SK-N-SH (cell line): ENCODE results near the gene LRRC59. TPM values are rescaled to one million over a fixed set of nuclear protein-coding genes. Genes with fewer than 3 reads are reported as not detected.
A peak's percentile ranks its signal among the peaks of the same experiment; 100 is the strongest.

ENCODE experiments used
- CTCF ChIA-PET: fragments of 300-600, 350-600 bp; formaldehyde crosslinking; extraction: SDS; loops from one replicate; lab custom pipeline; 2021; lab: Yijun Ruan, JAX
- POLR2A ChIA-PET: fragments of 350-600 bp; sonication (Branson Sonifier 250); formaldehyde crosslinking; extraction: SDS; loops from one replicate; lab custom pipeline; 2020; ENCODE audit warnings: antibody characterized with exemption, inconsistent platforms; lab: Yijun Ruan, JAX
- DNase-seq: peaks from one replicate; pipeline ENCODE4 v3.0.0; 2012
- H2AFZ ChIP-seq: fragments of 200-600 bp; sonication (generic); 2 replicates; pipeline ENCODE4 v1.8.1; 2016; ENCODE audit warnings: antibody characterized with exemption, mild to moderate bottlenecking, low read depth
- H3F3A ChIP-seq: fragments of 200-600 bp; sonication (generic); replicated peaks from 2 replicates; pipeline ENCODE3; 2016; ENCODE audit warnings: antibody characterized with exemption, mild to moderate bottlenecking; ENCODE audit not compliant: insufficient read depth
- H3K27ac ChIP-seq, 2 experiments: fragments of 200-500 bp in 1 of 2; fragments of 200-600 bp in 1 of 2; sonication (Bioruptor generic) in 1 of 2; sonication (generic), shearing (Covaris generic) in 1 of 2; 2 replicates each; pipeline versions ENCODE4 v1.5.1 to v1.6.1; 2014 to 2016; ENCODE audit warnings: low read depth in 2 of 2, inconsistent platforms in 1 of 2, low read length in 1 of 2, mild to moderate bottlenecking in 1 of 2, mixed read lengths in 1 of 2
- H3K27me3 ChIP-seq: fragments of 200-600 bp; sonication (generic), shearing (Covaris generic); 2 replicates; pipeline ENCODE4 v1.6.1; 2016; ENCODE audit warnings: mixed run types; ENCODE audit not compliant: insufficient read depth
- H3K36me3 ChIP-seq, 2 experiments: fragments of 200-500 bp in 1 of 2; fragments of 200-600 bp in 1 of 2; sonication (Bioruptor generic) in 1 of 2; sonication (generic) in 1 of 2; replicated peaks in 1 of 2; 2 replicates each; pipeline versions ENCODE3 to v1.5.1; 2014 to 2016; ENCODE audit warnings: low read length in 1 of 2, mild to moderate bottlenecking in 1 of 2; ENCODE audit not compliant: insufficient read depth in 2 of 2, control insufficient read depth in 1 of 2
- H3K4me1 ChIP-seq, 2 experiments: fragments of 200-500 bp in 1 of 2; fragments of 200-600 bp in 1 of 2; sonication (Bioruptor generic) in 1 of 2; sonication (generic), shearing (Covaris generic) in 1 of 2; 2 replicates each; pipeline versions ENCODE4 v1.5.1 to v1.6.1; 2014 to 2016; ENCODE audit warnings: low read depth in 1 of 2, low read length in 1 of 2, mixed run types in 1 of 2; ENCODE audit not compliant: insufficient read depth in 2 of 2, control insufficient read depth in 1 of 2
- H3K4me2 ChIP-seq: fragments of 200-600 bp; sonication (generic), shearing (Covaris generic); 2 replicates; pipeline ENCODE4 v1.6.1; 2017; ENCODE audit warnings: mixed run types
- H3K4me3 ChIP-seq, 2 experiments: fragments of 200-500 bp in 1 of 2; fragments of 200-600 bp in 1 of 2; sonication (Bioruptor generic) in 1 of 2; sonication (generic), shearing (Covaris generic) in 1 of 2; 2 replicates each; pipeline versions ENCODE4 v1.5.1 to v1.8.1; 2014 to 2016; ENCODE audit warnings: low read depth in 2 of 2, inconsistent platforms in 1 of 2, low read length in 1 of 2, mild to moderate bottlenecking in 1 of 2, mixed read lengths in 1 of 2, moderate library complexity in 1 of 2
- H3K79me2 ChIP-seq: fragments of 200-600 bp; sonication (generic); 2 replicates; pipeline ENCODE4 v1.8.1; 2017; ENCODE audit warnings: mild to moderate bottlenecking; ENCODE audit not compliant: insufficient read depth
- H3K9ac ChIP-seq: fragments of 200-600 bp; sonication (generic); 2 replicates; pipeline ENCODE4 v1.6.1; 2017; ENCODE audit warnings: mixed run types
- H3K9me2 ChIP-seq: fragments of 200-600 bp; sonication (generic); 2 replicates; pipeline ENCODE4 v1.6.1; 2017; ENCODE audit warnings: mixed run types
- H3K9me3 ChIP-seq: fragments of 200-600 bp; sonication (generic); 2 replicates; pipeline ENCODE4 v1.6.1; 2017; ENCODE audit warnings: mixed run types, mild to moderate bottlenecking, moderate library complexity
- H4K20me1 ChIP-seq: fragments of 200-600 bp; sonication (generic); 2 replicates; pipeline ENCODE4 v1.6.1; 2017; ENCODE audit warnings: mild to moderate bottlenecking, mixed run types; ENCODE audit not compliant: insufficient read depth
- CTCF ChIP-seq: fragments of 200-600 bp; sonication (generic); IDR thresholded peaks from 2 replicates; pipeline ENCODE4 v1.6.1; 2017; ENCODE audit warnings: antibody characterized with exemption, mild to moderate bottlenecking, moderate library complexity
- MEF2A ChIP-seq: IDR thresholded peaks from 2 replicates; pipeline ENCODE4 v1.4.0; 2012; ENCODE audit warnings: low read depth, borderline replicate concordance
- MXI1 ChIP-seq: IDR thresholded peaks from 2 replicates; pipeline ENCODE4 v1.6.1; 2012; ENCODE audit warnings: mild to moderate bottlenecking, low read depth, low read length, improper control_type of control experiment
- NFIC ChIP-seq: IDR thresholded peaks from 2 replicates; pipeline ENCODE4 v1.4.0; 2012; ENCODE audit warnings: borderline replicate concordance
- POLR2AphosphoS5 ChIP-seq: IDR thresholded peaks from 2 replicates; pipeline ENCODE4 v1.6.1; 2012; ENCODE audit warnings: low read depth, low read length
- TCF12 ChIP-seq: IDR thresholded peaks from 2 replicates; pipeline ENCODE4 v1.4.0; 2012
- WGBS: methylation state at CpG from one replicate; pipeline ENCODE4 v1.1.6; 2017; ENCODE audit warnings: low lambda C conversion rate; 5-methylcytosine and 5-hydroxymethylcytosine counted together
- polyA plus RNA-seq, 3 experiments: library from polyadenylated mRNA; depleted of rRNA; stranded (reverse); fragments of >200 nt; gene quantifications; 2 replicates each; pipeline ENCODE4 v1.2.3, GENCODE V29; 2012
- TF ChIP-seq, protein P1 (sequence below): IDR thresholded peaks from 2 replicates; pipeline ENCODE4 v1.6.1; 2012; ENCODE audit warnings: mild to moderate bottlenecking, low read depth, low read length, moderate library complexity
- TF ChIP-seq, protein P2 (sequence below): IDR thresholded peaks from 2 replicates; pipeline ENCODE4 v1.4.0; 2012; ENCODE audit warnings: low read depth

LRRC59 gene
- polyA plus RNA-seq, 1 of the 3 experiments (the other 2 are of a cell fraction), result 137 TPM

- TF ChIP-seq, protein P1, sequence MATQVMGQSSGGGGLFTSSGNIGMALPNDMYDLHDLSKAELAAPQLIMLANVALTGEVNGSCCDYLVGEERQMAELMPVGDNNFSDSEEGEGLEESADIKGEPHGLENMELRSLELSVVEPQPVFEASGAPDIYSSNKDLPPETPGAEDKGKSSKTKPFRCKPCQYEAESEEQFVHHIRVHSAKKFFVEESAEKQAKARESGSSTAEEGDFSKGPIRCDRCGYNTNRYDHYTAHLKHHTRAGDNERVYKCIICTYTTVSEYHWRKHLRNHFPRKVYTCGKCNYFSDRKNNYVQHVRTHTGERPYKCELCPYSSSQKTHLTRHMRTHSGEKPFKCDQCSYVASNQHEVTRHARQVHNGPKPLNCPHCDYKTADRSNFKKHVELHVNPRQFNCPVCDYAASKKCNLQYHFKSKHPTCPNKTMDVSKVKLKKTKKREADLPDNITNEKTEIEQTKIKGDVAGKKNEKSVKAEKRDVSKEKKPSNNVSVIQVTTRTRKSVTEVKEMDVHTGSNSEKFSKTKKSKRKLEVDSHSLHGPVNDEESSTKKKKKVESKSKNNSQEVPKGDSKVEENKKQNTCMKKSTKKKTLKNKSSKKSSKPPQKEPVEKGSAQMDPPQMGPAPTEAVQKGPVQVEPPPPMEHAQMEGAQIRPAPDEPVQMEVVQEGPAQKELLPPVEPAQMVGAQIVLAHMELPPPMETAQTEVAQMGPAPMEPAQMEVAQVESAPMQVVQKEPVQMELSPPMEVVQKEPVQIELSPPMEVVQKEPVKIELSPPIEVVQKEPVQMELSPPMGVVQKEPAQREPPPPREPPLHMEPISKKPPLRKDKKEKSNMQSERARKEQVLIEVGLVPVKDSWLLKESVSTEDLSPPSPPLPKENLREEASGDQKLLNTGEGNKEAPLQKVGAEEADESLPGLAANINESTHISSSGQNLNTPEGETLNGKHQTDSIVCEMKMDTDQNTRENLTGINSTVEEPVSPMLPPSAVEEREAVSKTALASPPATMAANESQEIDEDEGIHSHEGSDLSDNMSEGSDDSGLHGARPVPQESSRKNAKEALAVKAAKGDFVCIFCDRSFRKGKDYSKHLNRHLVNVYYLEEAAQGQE, result no peak
- TF ChIP-seq POLR2AphosphoS5, result no peak
- TF ChIP-seq TCF12, result no peak
- no peak for TF ChIP-seq CTCF
- no peak for TF ChIP-seq MXI1
Observed at GRCh38 chr17:50397919-50398285, 579 bp upstream of the LRRC59 start (continued).

- POLR2A ChIA-PET, result interaction anchor here (1.2 to 2.6 kb wide), 8 partner anchors 7 to 83 kb away, joined by 3 to 12 read pairs (median 6); partner anchors contain the start of gene ACSF2
- Histone ChIP-seq H3K36me3 (peaks cover 38 to 44% of the 10 kb centered on the region in 2 experiments), H3K4me2 (peak overlapping the region; percentile 97), H3K9ac (peak overlapping the region; percentile 99), H2AFZ (no peak overlapping the region), H3K4me3 (peak overlapping the region; percentile 91 to 99), H3K9me2 (no peaks in the 10 kb centered on the region)
- 3% methylated on average over 30 of the region's 30 CpGs for WGBS
- peak; percentile 60; the same call in 1 of the 2 replicates for TF ChIP-seq NFIC
- no peak for TF ChIP-seq POLR2AphosphoS5
- no peak for TF ChIP-seq MEF2A
- TF ChIP-seq, protein P1, result no peak
- TF ChIP-seq, protein P2, sequence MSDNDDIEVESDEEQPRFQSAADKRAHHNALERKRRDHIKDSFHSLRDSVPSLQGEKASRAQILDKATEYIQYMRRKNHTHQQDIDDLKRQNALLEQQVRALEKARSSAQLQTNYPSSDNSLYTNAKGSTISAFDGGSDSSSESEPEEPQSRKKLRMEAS, result peak; percentile 65; the same call in 1 of the 2 replicates
- TF ChIP-seq MXI1, result peak; percentile 72; the same call in 1 of the 2 replicates
- TF ChIP-seq, all 33 proteins: peak for 3
- Histone ChIP-seq H3K79me2 (peaks cover 59% of the 10 kb centered on the region), H3F3A (no peaks in the 10 kb centered on the region), H3K27me3 (no peaks in the 10 kb centered on the region), H3K9me3 (no peaks in the 10 kb centered on the region), H3K27ac (peak overlapping the region; percentile 74 to 83), H4K20me1 (peaks cover 44% of the 10 kb centered on the region), H3K4me1 (peaks cover 10 to 23% of the 10 kb centered on the region in 2 experiments)
- peak; percentile 58 for DNase-seq
- CTCF ChIA-PET, result interaction anchor here (0.6 to 4.6 kb wide), 41 partner anchors 8 to 300 kb away, joined by 3 to 80 read pairs (median 9); partner anchors contain the start of genes ACSF2, COL1A1, EME1 and MRPL27
Observed at GRCh38 chr17:50396261-50397110, 837 bp downstream of the LRRC59 start.
